HepG2 (cell line): ENCODE data around the gene PPP1R13L. TPM values are rescaled to one million over a fixed set of nuclear protein-coding genes. Genes with fewer than 3 reads are reported as not detected.

ENCODE experiments used
- AGO1 ChIP-seq: fragments of 200-400 bp; formaldehyde crosslinking; IDR thresholded peaks from 2 replicates; pipeline ENCODE4 v1.6.1; 2017; ENCODE audit warnings: mild to moderate bottlenecking, low read depth, low read length, moderate library complexity; ENCODE audit not compliant: poor library complexity, severe bottlenecking
- BCL3 ChIP-seq: sonication (generic); formaldehyde crosslinking; IDR thresholded peaks from 2 replicates; pipeline ENCODE4 v1.5.1; 2020; ENCODE audit warnings: mild to moderate bottlenecking, missing genetic modification reagents, moderate library complexity
- CC2D1A ChIP-seq: sonication (generic); formaldehyde crosslinking; IDR thresholded peaks from 2 replicates; pipeline ENCODE4 v1.8.1; 2023; ENCODE audit warnings: mild to moderate bottlenecking, missing genetic modification reagents
- EEA1 ChIP-seq: sonication (generic); formaldehyde crosslinking; IDR thresholded peaks from 2 replicates; pipeline ENCODE4 v1.5.1; 2020; ENCODE audit warnings: mild to moderate bottlenecking, missing genetic modification reagents, borderline replicate concordance
- EED ChIP-seq: sonication (generic); formaldehyde crosslinking; IDR thresholded peaks from 2 replicates; pipeline ENCODE4 v1.5.0; 2020; ENCODE audit warnings: mild to moderate bottlenecking, missing genetic modification reagents
- FOSL1 ChIP-seq: sonication (generic); formaldehyde crosslinking; IDR thresholded peaks from 2 replicates; pipeline ENCODE4 v1.9.0; 2021; ENCODE audit warnings: missing genetic modification reagents, borderline replicate concordance
- GABPA ChIP-seq, 2 experiments: IDR thresholded peaks; 2 replicates each; pipeline ENCODE4 v1.6.1; 2011 to 2016; ENCODE audit warnings: low read depth in 2 of 2, low read length in 1 of 2, missing biosample characterization in 1 of 2, missing genetic modification characterization in 1 of 2
- GATAD2A ChIP-seq: IDR thresholded peaks from 2 replicates; pipeline ENCODE4 v1.6.1; 2016
- KDM6A ChIP-seq: IDR thresholded peaks from 2 replicates; pipeline ENCODE4 v1.6.1; 2016; ENCODE audit warnings: low read depth
- MXI1 ChIP-seq: IDR thresholded peaks from 3 replicates; pipeline ENCODE4 v1.6.1; 2012; ENCODE audit warnings: low read depth, low read length, inconsistent platforms, borderline replicate concordance
- NR2F2 ChIP-seq: IDR thresholded peaks from 2 replicates; pipeline ENCODE4 v1.6.1; 2012; ENCODE audit warnings: low read depth, inconsistent platforms, borderline replicate concordance
- PCBP1 ChIP-seq: fragments of 200-400 bp; formaldehyde crosslinking; IDR thresholded peaks from 2 replicates; pipeline ENCODE4 v1.6.1; 2017; ENCODE audit warnings: mild to moderate bottlenecking, low read depth, low read length, borderline replicate concordance
- POGK ChIP-seq: sonication (generic); formaldehyde crosslinking; conservative IDR thresholded peaks from 2 replicates; pipeline ENCODE4 v1.8.0; 2022; ENCODE audit warnings: mild to moderate bottlenecking, moderate library complexity, missing genetic modification reagents
- RBM22 ChIP-seq: fragments of 200-400 bp; formaldehyde crosslinking; optimal IDR thresholded peaks from 2 replicates; pipeline ENCODE3; 2017; ENCODE audit warnings: mild to moderate bottlenecking, low read length, moderate library complexity
- RFX3 ChIP-seq: IDR thresholded peaks from 2 replicates; pipeline ENCODE4 v1.6.1; 2016; ENCODE audit warnings: missing biosample characterization, missing genetic modification reagents
- SIN3A ChIP-seq: IDR thresholded peaks from 2 replicates; pipeline ENCODE4 v1.6.1; 2011; ENCODE audit warnings: low read depth, mild to moderate bottlenecking, control low read depth, low read length, borderline replicate concordance
- SRF ChIP-seq: IDR thresholded peaks from 2 replicates; pipeline ENCODE4 v1.6.1; 2011; ENCODE audit warnings: mild to moderate bottlenecking, low read depth, low read length, moderate library complexity
- THRA ChIP-seq: sonication (generic); formaldehyde crosslinking; IDR thresholded peaks from 2 replicates; pipeline ENCODE4 v1.4.0; 2020; ENCODE audit warnings: missing genetic modification reagents, borderline replicate concordance
- ZMAT3 ChIP-seq: sonication (generic); formaldehyde crosslinking; conservative IDR thresholded peaks from 2 replicates; pipeline ENCODE4 v1.7.0; 2021; ENCODE audit warnings: missing genetic modification reagents
- ZNF337 ChIP-seq: sonication (generic); formaldehyde crosslinking; IDR thresholded peaks from 2 replicates; pipeline ENCODE4 v1.5.1; 2020; ENCODE audit warnings: missing genetic modification reagents, low read depth, mild to moderate bottlenecking, borderline replicate concordance
- ZNF546 ChIP-seq: sonication (generic); formaldehyde crosslinking; conservative IDR thresholded peaks from 2 replicates; pipeline ENCODE4 v1.8.1; 2023; ENCODE audit warnings: mild to moderate bottlenecking, missing genetic modification reagents
- ZNF589 ChIP-seq: sonication (generic); formaldehyde crosslinking; conservative IDR thresholded peaks from 2 replicates; pipeline ENCODE4 v1.8.0; 2022; ENCODE audit warnings: mild to moderate bottlenecking, moderate library complexity, missing genetic modification reagents
- ZNF674 ChIP-seq: sonication (generic); formaldehyde crosslinking; IDR thresholded peaks from 2 replicates; pipeline ENCODE4 v1.5.0; 2020; ENCODE audit warnings: low read depth, mild to moderate bottlenecking, missing genetic modification reagents
- ZNF691 ChIP-seq: sonication (generic); formaldehyde crosslinking; IDR thresholded peaks from 2 replicates; pipeline ENCODE4 v1.4.0; 2020; ENCODE audit warnings: missing genetic modification reagents, low read depth, mild to moderate bottlenecking, borderline replicate concordance
- polyA plus RNA-seq, 8 experiments: library from polyadenylated mRNA; depleted of rRNA in 3 of 8; stranded (reverse) in 7 of 8; unstranded in 1 of 8; fragments of >200 nt; fragmentation: Illumina TruSeq in 4 of 8; extraction: Trizol in 4 of 8; gene quantifications; 2 replicates each; pipeline versions ENCODE4 v1.2.1 to v1.2.3, GENCODE V29; 2011 to 2016; ENCODE audit warnings: low read depth in 4 of 8, missing spikeins in 1 of 8, mixed read lengths in 1 of 8; ENCODE audit not compliant: insufficient read depth in 1 of 8
- total RNA-seq, 5 experiments: library from RNA; depleted of rRNA; stranded (reverse); fragments of >200 nt; fragmentation: Illumina TruSeq; extraction: Trizol; gene quantifications; 2 replicates each; pipeline ENCODE4 v1.2.3, GENCODE V29; 2016; ENCODE audit warnings: low read depth in 1 of 5

The PPP1R13L gene
- total and polyA plus RNA-seq, 2 of the 13 experiments (the other 11 are each of a cell fraction or from before 2014, with no cell fraction given), result 1.3 to 6.6 TPM

GRCh38 chr19:45424191-45425058, 19.6 kb upstream of the PPP1R13L start (continued):
- TF ChIP-seq GABPA (IDR thresholded peaks at IDR 0.05; ENCODE audit: low read depth, low read length), result peak; percentile 27; the same call in 1 of the 2 replicates
- peak; percentile 46; the same call in 1 of the 2 replicates for TF ChIP-seq GABPA (CRISPR knock-in tag; IDR thresholded peaks at IDR 0.05; ENCODE audit: low read depth)
- no peak for TF ChIP-seq PCBP1
- no peak for TF ChIP-seq BCL3 (CRISPR knock-in tag)
- peak; percentile 35; the same call in 1 of the 2 replicates for TF ChIP-seq ZNF691 (CRISPR knock-in tag)
- TF ChIP-seq AGO1, result no peak
- TF ChIP-seq RBM22, result peak; percentile 68
- no peak for TF ChIP-seq ZNF546
- TF ChIP-seq ZMAT3 (CRISPR knock-in tag), result no peak
- TF ChIP-seq KDM6A (CRISPR knock-in tag), result no peak
- no peak for TF ChIP-seq SRF
- no peak for TF ChIP-seq SIN3A
- TF ChIP-seq ZNF589 (CRISPR knock-in tag), result peak; percentile 30; the same call in 1 of the 2 replicates
- TF ChIP-seq GATAD2A (CRISPR knock-in tag), result peak; percentile 45; the same call in 1 of the 2 replicates
- peak; percentile 75 for TF ChIP-seq FOSL1 (CRISPR knock-in tag)
- no peak for TF ChIP-seq EED
- no peak for TF ChIP-seq RFX3 (CRISPR knock-in tag)
- no peak for TF ChIP-seq CC2D1A (CRISPR knock-in tag)
- 0 out of 2 replicates have a peak, but pooled peaks have one; percentile 7 for TF ChIP-seq NR2F2
- no peak for TF ChIP-seq THRA (CRISPR knock-in tag)
- TF ChIP-seq ZNF337, result 0 out of 2 replicates have a peak, but pooled peaks have one; percentile 11
- 0 out of 2 replicates have a peak, but pooled peaks have one; percentile 24 for TF ChIP-seq ZNF674 (CRISPR knock-in tag)
- TF ChIP-seq POGK (CRISPR knock-in tag), result 0 out of 2 replicates have a peak, but pooled peaks have one; percentile 3
- no peak for TF ChIP-seq EEA1
- peak; percentile 33; the same call in 1 of the 3 replicates for TF ChIP-seq MXI1
